ENCODE measurements around the gene DBX1.

DNA sequence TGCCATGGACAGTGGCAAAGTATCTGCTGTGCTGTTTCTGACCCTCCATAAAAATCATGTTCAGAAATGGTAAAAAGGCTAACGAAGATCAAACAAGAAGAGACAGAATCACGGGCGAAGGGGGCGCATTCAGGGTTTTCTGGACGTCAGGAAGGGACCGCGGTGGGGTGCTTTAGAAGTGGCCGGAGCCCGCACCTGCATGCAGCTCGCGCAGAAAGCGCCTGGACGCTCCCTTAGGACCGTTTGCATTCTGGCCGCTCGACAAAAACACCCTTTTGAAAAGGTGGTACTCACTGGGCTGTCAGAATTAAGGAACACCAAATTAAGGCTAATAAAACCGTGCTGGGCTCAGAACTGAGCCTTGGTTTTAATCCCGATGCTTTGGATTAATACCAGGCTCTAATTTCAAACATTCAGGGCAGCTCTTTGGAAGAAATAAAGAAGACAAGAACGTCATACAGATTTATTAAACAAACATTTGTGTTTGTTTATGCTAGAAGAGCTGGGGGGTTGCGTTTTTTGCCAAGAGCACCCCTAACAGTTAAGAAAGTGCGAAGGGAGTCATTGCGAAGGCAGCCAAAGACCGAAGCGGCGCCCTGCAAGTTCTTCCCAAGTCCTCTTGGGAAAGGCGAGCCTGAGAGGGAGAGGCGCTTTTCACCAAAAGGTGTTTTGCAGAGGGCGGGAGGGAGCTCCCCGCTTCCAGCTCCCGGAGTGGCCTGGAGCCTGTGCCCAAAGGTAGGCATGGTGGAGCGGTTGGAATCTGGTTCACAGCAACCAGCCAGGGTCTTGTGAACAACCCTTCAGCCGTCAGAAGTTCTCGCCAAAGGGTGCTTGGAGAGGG, 47.7 kb upstream of the DBX1 start:
- TF ChIP-seq EZH2 (IDR thresholded peaks at IDR 0.05; ENCODE audit: insufficient read depth, poor library complexity, severe bottlenecking) (peak; percentile 46), EZH2phosphoT487 (IDR thresholded peaks at IDR 0.05; ENCODE audit: insufficient read depth, low read depth) (0 out of 2 replicates have a peak, but pooled peaks have one; percentile 55)

Data from GM23248 (cell line).